B cell (primary cell): ENCODE data around the gene DOCK8. TPM values are rescaled to one million over a fixed set of nuclear protein-coding genes. Genes with fewer than 3 reads are reported as not detected.
"Not testable (repeated sequence)": the region's sequence is repeated elsewhere in the genome, so short reads cannot be mapped to it uniquely, and the experiment has no call there.

Experiments used
- ATAC-seq: fragments of 200-7000 bp; cut with Tn5 transposase; one replicate; pipeline ENCODE4 v1.10.0; 2021; ENCODE audit warnings: low read depth, mild to moderate bottlenecking, moderate number of reproducible peaks, moderate library complexity
- CTCF ChIA-PET: fragments of 350-600 bp; sonication (Branson Sonifier 250); formaldehyde crosslinking; loops from one replicate; lab custom pipeline; 2021; ENCODE audit warnings: antibody characterized with exemption, inconsistent platforms; lab: Charles Lee
- POLR2A ChIA-PET: fragments of 350-600 bp; sonication (Branson Sonifier 250); formaldehyde crosslinking; loops from one replicate; lab custom pipeline; 2021; ENCODE audit warnings: antibody characterized with exemption; lab: Charles Lee
- DNase-seq: peaks from one replicate; pipeline ENCODE4 v3.0.0; 2013
- H2AFZ ChIP-seq: 2 replicates; pipeline ENCODE4 v1.6.1; 2012; ENCODE audit warnings: mild to moderate bottlenecking, low read depth, low read length; ENCODE audit not compliant: insufficient read depth, poor library complexity, severe bottlenecking
- H3K27ac ChIP-seq, 2 donors: 1 replicate in 1 of 2; 2 replicates in 1 of 2; pipeline ENCODE4 v1.5.1; 2012 to 2013; ENCODE audit warnings: low read length in 2 of 2, mild to moderate bottlenecking in 2 of 2, moderate library complexity in 1 of 2
- H3K27me3 ChIP-seq, 4 experiments: fragments of 200-600 bp in 1 of 4; sonication (generic) in 1 of 4; replicated peaks in 1 of 4; 1 replicate in 2 of 4; 2 replicates in 2 of 4; pipeline versions ENCODE4 v1.6.1 to v1.7.0; 2013 to 2016; ENCODE audit warnings: low read length in 3 of 4, mild to moderate bottlenecking in 2 of 4, mixed read lengths in 1 of 4, moderate library complexity in 1 of 4; ENCODE audit not compliant: insufficient read depth in 4 of 4, control insufficient read depth in 3 of 4; ENCODE audit errors: control extremely low read depth in 1 of 4
- H3K36me3 ChIP-seq, 2 experiments: replicated peaks in 1 of 2; 1 replicate in 1 of 2; 2 replicates in 1 of 2; pipeline versions ENCODE4 v1.6.1 to v1.7.1; 2013; ENCODE audit warnings: low read length in 1 of 2; ENCODE audit not compliant: insufficient read depth in 2 of 2, control insufficient read depth in 1 of 2; ENCODE audit errors: control extremely low read depth in 1 of 2, extremely low read depth in 1 of 2
- H3K4me1 ChIP-seq, 2 donors: fragments of 200-600 bp in 1 of 2; sonication (generic) in 1 of 2; 1 replicate in 1 of 2; 2 replicates in 1 of 2; pipeline versions ENCODE4 v1.5.1 to v1.6.1; 2013 to 2017; ENCODE audit warnings: low read length in 2 of 2; ENCODE audit not compliant: control insufficient read depth in 2 of 2, insufficient read depth in 2 of 2
- H3K4me2 ChIP-seq: replicated peaks from 2 replicates; pipeline ENCODE3; 2012; ENCODE audit warnings: mild to moderate bottlenecking, low read depth, low read length; ENCODE audit not compliant: poor library complexity, severe bottlenecking
- H3K4me3 ChIP-seq, 5 experiments: fragments of 200-600 bp in 1 of 5; sonication (generic) in 1 of 5; 1 replicate in 3 of 5; 2 replicates in 2 of 5; pipeline versions ENCODE4 v1.5.1 to v1.7.0; 2011 to 2016; ENCODE audit warnings: low read length in 4 of 5, mild to moderate bottlenecking in 4 of 5, low read depth in 2 of 5, control low read depth in 1 of 5, moderate library complexity in 1 of 5; ENCODE audit not compliant: insufficient read depth in 1 of 5; ENCODE audit errors: control extremely low read depth in 1 of 5, extremely low read depth in 1 of 5
- H3K79me2 ChIP-seq: fragments of 200-600 bp; sonication (generic); one replicate; pipeline ENCODE4 v1.6.0; 2016; ENCODE audit warnings: low read length; ENCODE audit not compliant: control insufficient read depth, insufficient read depth
- H3K9ac ChIP-seq: fragments of 200-600 bp; sonication (generic); 2 replicates; pipeline ENCODE4 v1.6.1; 2017; ENCODE audit warnings: mild to moderate bottlenecking, low read length, moderate library complexity
- H3K9me3 ChIP-seq, 3 donors: one replicate each; pipeline versions ENCODE4 v1.6.1 to v1.7.1; 2013; ENCODE audit warnings: low read length in 2 of 3; ENCODE audit not compliant: control insufficient read depth in 2 of 3, insufficient read depth in 1 of 3; ENCODE audit errors: control extremely low read depth in 1 of 3
- H4K20me1 ChIP-seq: 2 replicates; pipeline ENCODE4 v1.6.0; 2012; ENCODE audit warnings: mild to moderate bottlenecking, low read length; ENCODE audit not compliant: insufficient read depth, control insufficient read depth, poor library complexity, severe bottlenecking
- H3K27ac Mint-ChIP-seq: one replicate; pipeline ENCODE4 v1.8.0; 2021; ENCODE audit warnings: mixed read lengths
- H3K27me3 Mint-ChIP-seq: one replicate; pipeline ENCODE4 v1.8.0; 2021; ENCODE audit warnings: mixed read lengths
- H3K4me1 Mint-ChIP-seq: one replicate; pipeline ENCODE4 v1.8.0; 2021; ENCODE audit warnings: mixed read lengths
- H3K4me3 Mint-ChIP-seq: one replicate; pipeline ENCODE4 v1.8.0; 2021; ENCODE audit warnings: mixed read lengths
- H3K9me3 Mint-ChIP-seq: one replicate; pipeline ENCODE4 v1.8.0; 2022; ENCODE audit warnings: mixed read lengths; ENCODE audit not compliant: insufficient read depth
- CTCF ChIP-seq: fragments of 200-600 bp; IDR thresholded peaks from one replicate; pipeline ENCODE4 v1.8.0; 2022; ENCODE audit warnings: antibody characterized with exemption, mild to moderate bottlenecking
- EZH2 ChIP-seq: IDR thresholded peaks from 2 replicates; pipeline ENCODE4 v1.6.1; 2012; ENCODE audit warnings: borderline replicate concordance, low read depth, mild to moderate bottlenecking, moderate library complexity, low read length; ENCODE audit not compliant: insufficient read depth, poor library complexity, severe bottlenecking
- WGBS: methylation state at CpG from one replicate; pipeline ENCODE4 v1.1.5; 2013; ENCODE audit warnings: missing lambda C conversion rate; ENCODE audit not compliant: insufficient coverage; 5-methylcytosine and 5-hydroxymethylcytosine counted together
- intact Hi-C: fragments of 100-400 bp; cut with micrococcal nuclease; formaldehyde crosslinking; loops from one replicate; pipeline ENCODE4 v1.10.0; 2022
- polyA plus RNA-seq: library from polyadenylated mRNA; depleted of rRNA; stranded (reverse); fragments of >200 nt; gene quantifications from 2 replicates; pipeline ENCODE4 v1.2.3, GENCODE V29; 2012
- total RNA-seq, 2 donors: library from RNA; stranded (reverse); fragments of 120-200 nt in 1 of 2; gene quantifications; 1 replicate in 1 of 2; 2 replicates in 1 of 2; pipeline versions ENCODE4 v1.2.3 to v1.2.4, GENCODE V29; 2013 to 2022

DOCK8 gene
- total and polyA plus RNA-seq, 2 donors (not counting 1 experiment from before 2014, with no cell fraction given), result 47.6 to 288 TPM

DNA sequence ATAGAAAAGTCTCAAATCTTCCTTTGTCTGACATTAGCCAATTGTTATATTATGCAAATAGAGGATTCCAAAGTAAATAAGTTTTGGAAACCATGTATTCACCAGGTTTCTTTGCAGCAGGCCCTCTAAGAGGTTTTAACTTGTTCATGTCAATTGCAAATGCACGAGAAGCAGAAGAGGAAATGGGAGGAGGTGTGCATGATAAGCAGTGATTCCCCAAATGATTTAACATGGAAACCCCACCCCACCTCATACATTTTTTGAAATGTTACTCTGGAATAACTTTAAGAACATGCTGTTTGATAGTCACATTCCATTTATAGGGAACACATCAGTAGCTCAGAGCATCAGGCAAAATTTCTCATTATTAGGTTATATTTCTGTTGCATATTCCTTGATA lies 190.7 kb downstream of the DOCK8 start:
- ATAC-seq (no peak), DNase-seq (no peak)
- H3K9me3 ChIP-seq, result peaks cover 0 to 2% (median 0%) of the 10 kb centered on the region in 3 donors
- intact Hi-C loops, result no loop called here
- no peak overlapping the region for H3K27ac Mint-ChIP-seq
- H3K27me3 ChIP-seq, result no peaks in the 10 kb centered on the region
- H3K4me1 Mint-ChIP-seq, result peaks cover 11% of the 10 kb centered on the region
- no peaks in the 10 kb centered on the region for H3K79me2 ChIP-seq
- H4K20me1 ChIP-seq, result peaks cover 18% of the 10 kb centered on the region
- H3K36me3 ChIP-seq, result peaks cover 54 to 87% of the 10 kb centered on the region in 2 experiments
- no peak overlapping the region for H3K4me3 ChIP-seq
- H3K4me1 ChIP-seq, result no peaks in the 10 kb centered on the region
- TF ChIP-seq CTCF (no peak), EZH2 (no peak)
- POLR2A ChIA-PET, result no interaction called here
- H3K9me3 Mint-ChIP-seq, result no peaks in the 10 kb centered on the region
- CTCF ChIA-PET, result interaction anchor here (0.7 kb wide), 1 partner anchor 11 kb away, joined by 4 read pairs; no protein-coding TSS in a partner anchor
- no peak overlapping the region for H3K4me3 Mint-ChIP-seq
- H3K27me3 Mint-ChIP-seq, result no peaks in the 10 kb centered on the region
- H3K27ac ChIP-seq, result no peak overlapping the region
- H2AFZ ChIP-seq, result no peak overlapping the region
- no peak overlapping the region for H3K4me2 ChIP-seq
- H3K9ac ChIP-seq, result no peak overlapping the region
- WGBS, result no CpG with 5 or more reads among the region's 1 CpG

- peaks cover 44 to 80% of the 10 kb centered on the region in 2 experiments for H3K36me3 ChIP-seq
- no peaks in the 10 kb centered on the region for H3K79me2 ChIP-seq
- ChIA-PET CTCF (no interaction called here), POLR2A (no interaction called here)
- no peak overlapping the region for H3K4me2 ChIP-seq
- no peak overlapping the region for H3K4me3 Mint-ChIP-seq
- peaks cover 11% of the 10 kb centered on the region for H3K4me1 Mint-ChIP-seq
- H3K4me1 ChIP-seq, result no peaks in the 10 kb centered on the region
- H3K4me3 ChIP-seq, result no peak overlapping the region
- H3K9ac ChIP-seq, result no peak overlapping the region
- peaks cover 18% of the 10 kb centered on the region for H4K20me1 ChIP-seq
- no peaks in the 10 kb centered on the region for H3K27me3 Mint-ChIP-seq
- DNase-seq (no peak), ATAC-seq (no peak)
- H3K27ac Mint-ChIP-seq, result peak overlapping the region; percentile 10
- WGBS, result 99% methylated on average over 5 of the region's 7 CpGs
- H3K9me3 Mint-ChIP-seq, result no peaks in the 10 kb centered on the region
- no peaks in the 10 kb centered on the region for H3K9me3 ChIP-seq
- intact Hi-C loops, result no loop called here
- H2AFZ ChIP-seq, result no peak overlapping the region
- no peak overlapping the region for H3K27ac ChIP-seq
- no peaks in the 10 kb centered on the region for H3K27me3 ChIP-seq
- no peak for TF ChIP-seq EZH2
- no peak for TF ChIP-seq CTCF
Measured at GRCh38 chr9:406886-407654, 192.4 kb downstream of the DOCK8 start.

GRCh38 chr9:409655-410054 lies 195.0 kb downstream of the DOCK8 start:
- H3K9ac ChIP-seq, H3K27me3 ChIP-seq, H2AFZ ChIP-seq, POLR2A ChIA-PET, H3K4me2 ChIP-seq, H3K9me3 ChIP-seq, H3K4me3 ChIP-seq, H3K4me1 ChIP-seq, H3K79me2 ChIP-seq, H3K4me3 Mint-ChIP-seq, CTCF ChIA-PET, DNase-seq, H3K27ac ChIP-seq, H3K27ac Mint-ChIP-seq, H3K9me3 Mint-ChIP-seq, intact Hi-C loops, H4K20me1 ChIP-seq, ATAC-seq, H3K27me3 Mint-ChIP-seq: not testable (repeated sequence)
- no CpG with 5 or more reads among the region's 7 CpGs for WGBS
- peaks cover 34 to 63% of the 10 kb centered on the region in 2 experiments for H3K36me3 ChIP-seq
- H3K4me1 Mint-ChIP-seq, result peaks cover 11% of the 10 kb centered on the region
